Measurements from ENCODE around the gene TPSG1.
"Not testable (repeated sequence)": the region's sequence is repeated elsewhere in the genome, so short reads cannot be mapped to it uniquely, and the experiment has no call there.

GRCh38 chr16:1241081-1241480 is 16.0 kb upstream of the TPSG1 start:
- TF ChIP-seq, protein P1, sequence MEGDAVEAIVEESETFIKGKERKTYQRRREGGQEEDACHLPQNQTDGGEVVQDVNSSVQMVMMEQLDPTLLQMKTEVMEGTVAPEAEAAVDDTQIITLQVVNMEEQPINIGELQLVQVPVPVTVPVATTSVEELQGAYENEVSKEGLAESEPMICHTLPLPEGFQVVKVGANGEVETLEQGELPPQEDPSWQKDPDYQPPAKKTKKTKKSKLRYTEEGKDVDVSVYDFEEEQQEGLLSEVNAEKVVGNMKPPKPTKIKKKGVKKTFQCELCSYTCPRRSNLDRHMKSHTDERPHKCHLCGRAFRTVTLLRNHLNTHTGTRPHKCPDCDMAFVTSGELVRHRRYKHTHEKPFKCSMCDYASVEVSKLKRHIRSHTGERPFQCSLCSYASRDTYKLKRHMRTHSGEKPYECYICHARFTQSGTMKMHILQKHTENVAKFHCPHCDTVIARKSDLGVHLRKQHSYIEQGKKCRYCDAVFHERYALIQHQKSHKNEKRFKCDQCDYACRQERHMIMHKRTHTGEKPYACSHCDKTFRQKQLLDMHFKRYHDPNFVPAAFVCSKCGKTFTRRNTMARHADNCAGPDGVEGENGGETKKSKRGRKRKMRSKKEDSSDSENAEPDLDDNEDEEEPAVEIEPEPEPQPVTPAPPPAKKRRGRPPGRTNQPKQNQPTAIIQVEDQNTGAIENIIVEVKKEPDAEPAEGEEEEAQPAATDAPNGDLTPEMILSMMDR (conservative IDR thresholded peaks at IDR 0.05), result not testable (repeated sequence)
- not testable (repeated sequence) for TF ChIP-seq ZFX (IDR thresholded peaks at IDR 0.05)
